ENCODE results near the gene SORCS2. TPM values are rescaled to one million over a fixed set of nuclear protein-coding genes. Genes with fewer than 3 reads are reported as not detected.

The SORCS2 gene
- total and polyA plus RNA-seq, 2 of the 8 experiments (the other 6 are each of a cell fraction or from before 2014, with no cell fraction given), result 0.36 to 1.8 TPM

GRCh38 chr4:7375427-7375826 lies 183.1 kb downstream of the SORCS2 start (continued):
- no peak for TF ChIP-seq POLR2AphosphoS5 (IDR thresholded peaks at IDR 0.05; ENCODE audit: low read depth, low read length)
- no peak for TF ChIP-seq RNF2 (IDR thresholded peaks at IDR 0.05; ENCODE audit: borderline replicate concordance, low read depth, low read length, missing control alignments, poor library complexity, severe bottlenecking)
